K562 (cell line): ENCODE data around the gene OR12D3.

ENCODE experiments used
- CHD4 ChIP-seq: fragments of 200-600 bp; sonication (generic); IDR thresholded peaks from 3 replicates; pipeline ENCODE4 v1.6.1; 2012; ENCODE audit warnings: low read depth, mild to moderate bottlenecking, mixed read lengths, low read length, inconsistent platforms; ENCODE audit not compliant: insufficient read depth, insufficient replicate concordance, poor library complexity, severe bottlenecking
- CTCF ChIP-seq, 3 experiments: IDR thresholded peaks in 2 of 3; conservative IDR thresholded peaks in 1 of 3; 2 replicates each; pipeline ENCODE4 v1.5.1; 2011 to 2012; ENCODE audit warnings: low read length in 3 of 3, mild to moderate bottlenecking in 3 of 3, control low read depth in 2 of 3, improper control_type of control experiment in 1 of 3, inconsistent platforms in 1 of 3, low read depth in 1 of 3, mixed read lengths in 1 of 3, moderate library complexity in 1 of 3; ENCODE audit not compliant: insufficient read depth in 2 of 3
- MAFK ChIP-seq: IDR thresholded peaks from 2 replicates; pipeline ENCODE4 v1.6.1; 2011; ENCODE audit warnings: low read length, improper control_type of control experiment
- NR2F6 ChIP-seq: fragments of 450-650 bp; formaldehyde crosslinking; IDR thresholded peaks from 2 replicates; pipeline ENCODE4 v1.4.0; 2020; ENCODE audit warnings: mild to moderate bottlenecking
- SREBF2 ChIP-seq: sonication (generic); formaldehyde crosslinking; IDR thresholded peaks from 2 replicates; pipeline ENCODE4 v1.4.0; 2020; ENCODE audit warnings: mild to moderate bottlenecking, missing genetic modification reagents
- TOE1 ChIP-seq, 2 experiments: fragments of 450-650 bp in 1 of 2; sonication (generic) in 1 of 2; formaldehyde crosslinking in 1 of 2; IDR thresholded peaks; 2 replicates each; pipeline versions ENCODE4 v1.7.1 to v1.8.0; 2016 to 2022; ENCODE audit warnings: borderline replicate concordance in 2 of 2, mild to moderate bottlenecking in 2 of 2, antibody characterized with exemption in 1 of 2, inconsistent platforms in 1 of 2, low read depth in 1 of 2, missing genetic modification reagents in 1 of 2, moderate library complexity in 1 of 2
- ZFX ChIP-seq: sonication (generic); formaldehyde crosslinking; IDR thresholded peaks from 2 replicates; pipeline ENCODE4 v1.8.0; 2022; ENCODE audit warnings: mild to moderate bottlenecking, missing genetic modification reagents, moderate library complexity
- TF ChIP-seq, protein P1 (sequence below), 2 experiments: fragments of 450-650 bp in 1 of 2; sonication (generic) in 1 of 2; formaldehyde crosslinking; conservative IDR thresholded peaks; 2 replicates each; pipeline versions ENCODE4 v1.4.0 to v1.8.1; 2020 to 2022; ENCODE audit warnings: mild to moderate bottlenecking in 1 of 2, missing genetic modification reagents in 1 of 2

DNA sequence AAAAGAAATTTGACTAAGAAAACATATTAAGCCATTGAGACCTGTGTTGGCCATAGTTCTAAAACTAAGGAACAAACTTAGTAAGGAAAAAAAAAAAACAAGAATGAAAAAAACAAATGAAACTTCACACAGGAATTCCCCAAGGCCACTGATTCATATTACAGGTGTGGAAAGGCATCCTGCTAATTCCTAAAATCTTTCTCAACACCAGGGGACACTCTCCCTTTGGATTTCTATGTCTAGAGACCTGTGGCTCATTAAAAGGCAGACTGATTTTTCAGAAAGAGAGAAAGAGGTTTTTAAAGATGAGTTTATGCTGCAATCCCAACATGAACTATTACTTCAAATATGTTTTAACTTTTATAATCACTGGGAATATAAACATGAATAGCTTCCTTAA is 39.5 kb upstream of the OR12D3 start, which contains the start of gene OR12D1:
- TF ChIP-seq CTCF (IDR thresholded peaks at IDR 0.05 in 2 of 3, conservative IDR thresholded peaks at IDR 0.05 in 1 of 3; ENCODE audit: insufficient read depth in 2 of 3, low read depth in 1 of 3, low read length in 3 of 3), result peak in 1 of 3 experiments; percentile 39; a peak in 2 of 6 replicates
- TF ChIP-seq TOE1 (IDR thresholded peaks at IDR 0.05; ENCODE audit: borderline replicate concordance), result no peak
- no peak for TF ChIP-seq TOE1 (CRISPR knock-in tag; IDR thresholded peaks at IDR 0.05; ENCODE audit: borderline replicate concordance, low read depth)
- TF ChIP-seq, protein P1, sequence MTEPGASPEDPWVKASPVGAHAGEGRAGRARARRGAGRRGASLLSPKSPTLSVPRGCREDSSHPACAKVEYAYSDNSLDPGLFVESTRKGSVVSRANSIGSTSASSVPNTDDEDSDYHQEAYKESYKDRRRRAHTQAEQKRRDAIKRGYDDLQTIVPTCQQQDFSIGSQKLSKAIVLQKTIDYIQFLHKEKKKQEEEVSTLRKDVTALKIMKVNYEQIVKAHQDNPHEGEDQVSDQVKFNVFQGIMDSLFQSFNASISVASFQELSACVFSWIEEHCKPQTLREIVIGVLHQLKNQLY (CRISPR knock-in tag; conservative IDR thresholded peaks at IDR 0.05), result no peak
- TF ChIP-seq MAFK, result no peak
- no peak for TF ChIP-seq SREBF2 (CRISPR knock-in tag)
- TF ChIP-seq ZFX (CRISPR knock-in tag), result no peak
- TF ChIP-seq CHD4, result no peak
- TF ChIP-seq NR2F6, result no peak
